ENCODE data around the gene FMNL2.

Gene FMNL2

DNA sequence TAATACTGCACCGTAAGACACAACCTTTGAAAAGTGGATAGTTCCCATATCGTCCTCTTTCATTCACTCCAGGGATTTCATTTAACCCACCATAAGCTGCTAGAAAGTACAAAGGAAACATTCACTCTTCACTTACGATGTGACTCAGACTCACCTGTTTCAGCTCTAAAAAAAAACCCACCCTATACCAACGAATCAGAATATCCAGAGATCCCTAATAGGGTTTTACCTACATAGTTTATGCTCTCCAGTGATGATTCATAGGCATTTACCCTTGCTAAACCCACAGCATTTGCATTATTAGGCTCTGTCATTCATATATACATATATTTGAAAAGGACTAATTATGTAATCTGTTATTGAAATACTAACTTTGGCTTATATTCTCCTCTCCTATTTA lies 322.1 kb downstream of the FMNL2 start:
- in situ Hi-C loops (cut with HindIII; ENCODE audit: low sequenced_read_pairs) = no loop called here

DNA sequence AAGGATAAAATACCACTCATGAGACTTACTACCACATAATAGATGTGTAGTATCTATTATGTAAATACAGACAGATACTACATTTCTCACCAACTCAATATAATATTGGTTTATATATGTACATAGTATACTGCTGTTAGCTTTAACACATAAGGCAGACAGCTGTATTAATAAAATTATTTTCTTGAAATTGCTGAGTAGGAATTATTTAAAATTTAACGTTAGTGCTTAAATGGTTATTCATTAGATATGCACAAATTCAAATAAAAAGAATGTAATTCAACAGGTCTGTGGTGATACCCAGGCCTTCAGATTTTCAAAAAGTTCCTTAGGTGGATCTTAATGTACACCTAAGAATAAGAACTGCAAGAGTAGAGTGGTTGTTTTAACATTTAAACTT lies 323.2 kb downstream of the FMNL2 start:
- in situ Hi-C loops (cut with HindIII; ENCODE audit: low sequenced_read_pairs) = no loop called here

DNA sequence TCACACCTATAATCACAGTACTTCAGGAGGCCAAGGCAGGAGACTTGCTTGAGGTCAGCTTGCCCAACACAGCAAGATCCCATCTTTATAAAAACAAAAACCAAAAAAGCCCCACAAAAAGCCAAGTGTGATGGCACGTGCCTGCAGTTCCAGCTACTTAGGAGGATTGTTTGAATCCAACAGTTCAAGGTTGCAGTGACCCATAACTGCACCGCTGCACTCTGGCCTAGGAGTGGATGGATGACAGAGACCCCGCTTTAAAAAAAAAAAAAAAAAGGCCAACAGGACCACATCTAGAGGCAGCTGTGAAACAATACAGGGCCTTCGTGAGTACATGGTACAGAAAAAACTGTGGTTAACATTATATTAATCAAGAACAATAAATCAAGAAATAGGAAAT lies 326.1 kb downstream of the FMNL2 start:
- in situ Hi-C loops (cut with HindIII; ENCODE audit: low sequenced_read_pairs) = no loop called here

DNA sequence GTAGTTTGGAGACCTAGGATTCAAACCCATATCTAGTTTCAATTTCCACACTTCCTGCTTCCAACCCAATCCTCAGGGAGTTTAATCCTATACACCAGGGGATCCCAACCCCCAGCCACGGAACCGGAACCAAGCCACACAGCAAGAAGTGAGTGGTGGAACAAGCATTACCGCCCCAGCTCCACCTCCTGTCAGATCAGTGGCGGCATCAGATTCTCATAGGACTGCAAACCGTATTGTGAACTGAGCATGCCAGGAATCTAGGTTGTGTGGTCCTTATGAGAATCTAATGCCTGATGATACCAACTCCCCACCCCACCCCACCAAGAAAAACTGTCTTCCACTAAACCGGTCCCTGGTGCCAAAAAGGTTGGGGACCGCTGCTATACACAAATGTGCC lies 329.8 kb downstream of the FMNL2 start:
- in situ Hi-C loops (cut with HindIII; ENCODE audit: low sequenced_read_pairs) = no loop called here

DNA sequence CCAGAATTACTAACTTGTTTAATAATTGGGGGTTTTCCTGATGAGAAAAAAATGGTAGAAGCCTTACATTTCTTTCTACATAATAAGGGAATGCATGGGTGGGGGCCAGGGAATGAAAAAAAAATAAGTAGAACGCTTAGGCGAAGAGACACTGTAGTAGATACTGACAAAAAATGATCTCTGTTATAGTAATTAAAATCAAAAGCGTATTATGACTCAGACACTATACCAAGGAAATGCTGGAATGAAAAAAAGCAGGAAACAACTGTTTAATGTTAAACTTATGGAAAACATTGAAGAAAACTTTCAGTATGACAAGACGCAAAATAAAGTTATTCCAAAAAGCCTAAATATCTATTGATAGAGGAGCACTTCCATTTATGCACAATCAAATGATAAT lies 339.4 kb downstream of the FMNL2 start:
- in situ Hi-C loops (cut with HindIII; ENCODE audit: low sequenced_read_pairs) = no loop called here

DNA sequence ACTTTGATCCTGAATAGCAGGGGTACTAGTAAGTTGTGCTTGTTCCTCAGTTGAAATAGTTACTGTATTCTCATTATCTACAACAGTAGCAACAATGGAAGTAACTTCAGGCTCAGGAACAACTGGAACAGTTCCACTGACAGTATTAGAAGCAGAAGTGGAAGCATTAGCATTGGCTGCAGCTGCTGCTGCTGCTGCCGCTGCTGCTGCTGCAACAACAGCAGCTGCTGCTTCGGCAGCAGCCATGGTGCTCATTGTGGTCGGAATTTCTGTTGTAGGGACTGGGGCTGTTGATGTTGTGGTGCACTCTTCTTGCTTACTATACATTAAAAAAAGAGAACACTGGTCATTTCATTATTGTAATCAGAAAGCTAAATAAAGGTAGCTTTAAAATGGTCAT lies 341.5 kb downstream of the FMNL2 start:
- in situ Hi-C loops (cut with HindIII; ENCODE audit: low sequenced_read_pairs) = no loop called here

DNA sequence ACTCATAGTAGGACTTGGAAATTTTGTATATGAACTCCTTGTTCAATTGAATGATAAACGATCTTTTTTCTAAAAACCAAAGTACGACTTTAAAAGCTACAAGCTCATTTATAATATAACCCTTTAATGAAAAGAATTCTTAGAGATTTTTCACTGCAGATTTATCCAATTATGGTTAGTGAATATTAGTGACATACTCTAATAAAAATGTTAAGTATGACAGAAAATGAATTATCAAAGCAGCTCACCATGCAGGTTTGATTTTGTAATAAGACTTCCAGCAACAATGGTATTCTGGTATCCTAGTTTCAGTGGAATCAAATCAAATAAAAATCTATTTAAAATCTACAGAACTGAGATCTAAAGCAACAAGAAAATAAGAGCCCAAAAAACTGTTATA lies 343.8 kb downstream of the FMNL2 start:
- in situ Hi-C loops (cut with HindIII; ENCODE audit: low sequenced_read_pairs) = no loop called here

DNA sequence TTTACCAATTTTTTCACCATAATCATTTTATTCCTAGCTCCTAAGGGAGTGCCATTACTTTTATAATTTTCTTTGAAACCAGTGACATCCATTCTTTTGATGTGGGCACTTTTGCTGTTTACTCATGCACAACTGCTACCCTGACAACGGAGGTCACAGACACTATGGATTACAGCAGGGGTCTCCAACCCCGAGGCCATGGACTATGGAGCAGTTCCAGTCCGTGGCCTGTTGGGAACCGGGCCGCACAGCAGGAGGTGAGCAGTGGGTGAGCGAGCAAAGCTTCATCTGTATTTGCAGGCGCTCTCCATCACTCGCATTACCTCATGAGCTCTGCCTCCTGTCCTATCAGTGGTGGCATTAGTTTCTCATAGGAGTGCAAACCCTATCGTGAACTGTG lies 347.7 kb downstream of the FMNL2 start:
- in situ Hi-C loops (cut with HindIII; ENCODE audit: low sequenced_read_pairs) = no loop called here

DNA sequence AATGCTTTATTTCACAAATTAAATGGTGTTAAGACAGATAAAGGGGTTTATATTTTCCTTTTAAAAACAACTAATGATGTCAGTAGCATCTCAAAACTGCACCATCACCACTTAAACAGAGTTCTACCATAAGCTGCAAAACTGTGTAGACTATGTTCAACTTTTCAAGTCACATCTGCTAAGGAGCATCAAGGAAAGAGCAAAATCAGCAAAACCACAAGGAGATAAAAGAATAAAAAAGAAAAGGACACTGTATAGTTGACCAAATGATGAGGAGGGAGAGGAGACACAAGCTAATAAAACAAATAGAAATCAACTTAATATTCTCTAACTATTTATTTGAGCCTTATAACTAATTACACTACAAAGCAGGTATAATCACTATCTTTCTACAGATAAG lies 348.4 kb downstream of the FMNL2 start:
- in situ Hi-C loops (cut with HindIII; ENCODE audit: low sequenced_read_pairs) = no loop called here

DNA sequence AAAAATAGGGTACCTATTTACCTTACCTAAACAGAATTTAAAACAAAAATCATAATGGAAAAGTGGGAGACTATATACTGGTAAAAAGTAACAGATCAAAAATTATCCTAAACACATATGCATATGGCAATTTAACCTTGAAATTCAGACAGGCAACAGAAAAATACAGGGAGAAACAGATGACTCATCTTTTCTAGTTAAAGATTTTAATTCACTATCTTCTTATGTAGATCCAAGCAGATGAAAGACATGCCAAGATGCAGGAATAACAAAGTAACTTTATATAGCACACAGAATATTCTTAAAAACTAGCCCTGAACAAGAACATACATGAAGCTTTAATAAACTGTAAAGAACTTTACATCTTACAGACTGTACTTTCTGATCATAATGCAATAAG lies 351.3 kb downstream of the FMNL2 start:
- in situ Hi-C loops (cut with HindIII; ENCODE audit: low sequenced_read_pairs) = no loop called here

DNA sequence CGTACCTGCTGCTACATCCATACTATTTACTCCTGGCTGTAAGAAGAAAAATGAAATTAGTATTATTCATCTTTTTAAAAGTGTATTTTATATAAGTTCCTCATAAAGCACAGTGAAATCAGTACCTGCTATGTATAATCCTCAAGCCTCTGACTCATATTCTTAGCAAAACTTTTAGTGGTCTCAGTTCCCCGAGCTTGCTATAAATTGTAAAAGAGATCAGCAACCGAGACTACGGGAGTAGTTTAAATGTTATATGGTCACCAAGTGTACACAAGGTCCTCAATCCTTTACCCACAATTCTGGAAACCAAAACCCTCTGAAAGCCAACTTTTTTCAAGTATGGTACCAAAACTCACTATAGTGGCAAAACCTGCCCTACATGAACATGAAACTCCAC lies 358.1 kb downstream of the FMNL2 start:
- in situ Hi-C loops (cut with HindIII; ENCODE audit: low sequenced_read_pairs) = no loop called here

DNA sequence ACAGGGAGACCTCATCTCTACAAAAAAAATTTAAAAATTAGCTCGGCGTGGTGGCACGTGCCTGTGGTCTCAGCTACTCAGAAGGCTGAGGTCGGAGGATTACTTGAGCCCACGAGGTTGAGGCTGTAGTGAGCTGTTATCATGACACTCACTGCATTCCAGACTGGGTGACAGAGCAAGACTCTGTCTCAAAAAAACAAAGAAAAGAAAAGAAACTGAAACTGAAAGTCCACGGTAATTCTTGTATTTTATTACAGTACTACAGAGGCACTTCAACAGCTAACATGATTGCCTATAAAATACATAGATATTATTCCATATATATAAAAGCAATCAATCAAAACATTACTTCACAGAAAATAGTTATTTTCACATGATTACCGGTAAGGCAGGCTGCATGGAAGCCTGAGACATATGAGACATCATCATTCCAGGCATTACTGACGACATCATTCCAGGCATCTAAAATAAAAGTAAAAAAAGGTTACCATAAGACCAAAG lies 359.2 kb downstream of the FMNL2 start:
- in situ Hi-C loops (cut with HindIII; ENCODE audit: low sequenced_read_pairs) = no loop called here

DNA sequence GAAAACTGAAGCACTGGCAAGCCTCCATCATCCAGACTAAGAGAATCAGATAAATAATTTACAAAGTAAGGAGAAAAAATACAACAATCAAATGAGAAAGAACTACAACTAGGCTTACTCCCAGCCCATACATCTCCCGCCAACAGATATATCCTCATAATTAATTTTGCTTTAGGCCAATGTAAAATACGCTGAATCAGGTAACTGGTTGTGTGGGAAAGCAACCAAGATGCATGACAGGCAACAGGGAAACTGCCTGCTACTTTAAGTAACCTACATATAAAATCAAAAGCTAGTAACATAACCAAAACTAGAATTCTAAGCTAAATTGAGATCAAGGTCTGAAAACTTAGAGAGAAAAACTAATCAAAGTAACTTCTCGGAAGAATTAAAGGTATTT lies 360.8 kb downstream of the FMNL2 start:
- in situ Hi-C loops (cut with HindIII; ENCODE audit: low sequenced_read_pairs) = no loop called here

DNA sequence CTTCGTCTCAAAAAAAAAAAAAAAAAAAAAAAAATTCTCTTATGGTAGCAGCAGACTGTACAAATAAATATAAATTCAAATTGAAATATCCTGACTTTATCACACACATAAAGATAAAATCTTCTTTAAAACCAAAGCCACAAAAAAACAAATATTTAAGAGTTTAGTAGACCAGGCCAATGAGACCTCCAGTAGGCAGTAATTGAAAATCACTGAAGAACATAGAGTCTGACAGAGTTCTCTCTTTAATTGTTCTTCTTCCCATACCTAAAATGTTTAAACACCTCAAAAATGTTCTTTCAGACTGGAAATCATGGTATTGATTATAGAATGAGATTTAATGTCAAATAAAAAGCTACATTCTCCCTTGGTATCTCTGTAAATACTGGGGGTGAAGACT lies 361.5 kb downstream of the FMNL2 start:
- in situ Hi-C loops (cut with HindIII; ENCODE audit: low sequenced_read_pairs) = no loop called here
